ENCODE measurements around the gene LRRC14B. TPM values are rescaled to one million over a fixed set of nuclear protein-coding genes. Genes with fewer than 3 reads are reported as not detected.
"Not testable (repeated sequence)": the region's sequence is repeated elsewhere in the genome, so short reads cannot be mapped to it uniquely, and the experiment has no call there.

LRRC14B gene
- total RNA-seq, 1 donor from 2014 or later = not detected

DNA sequence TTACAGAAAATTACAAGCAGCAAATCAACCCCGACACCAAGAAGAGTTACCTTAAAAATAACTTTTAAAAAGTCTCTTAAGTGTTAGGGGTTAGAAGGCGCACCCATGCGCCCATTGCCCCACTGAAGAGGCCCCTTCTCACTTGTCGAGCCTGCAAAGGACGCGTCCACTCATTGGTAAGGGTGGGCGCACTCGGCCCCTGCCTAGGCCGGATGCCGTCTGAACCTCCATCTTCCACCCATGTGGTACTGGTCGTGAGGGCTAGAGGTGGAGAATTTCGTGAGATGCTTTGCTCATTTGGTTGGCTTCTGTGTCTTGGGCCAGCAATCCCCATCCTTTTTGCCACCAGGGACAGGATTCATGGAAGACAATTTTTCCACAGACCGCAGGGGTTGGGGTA lies 27.5 kb upstream of the LRRC14B start:
- Histone ChIP-seq H3K27ac (no peak overlapping the region), H3K27me3 (no peaks in the 10 kb centered on the region), H3K4me1 (no peaks in the 10 kb centered on the region), H3K9me3 (no peaks in the 10 kb centered on the region), H3K4me3 (no peak overlapping the region), H3K36me3 (no peaks in the 10 kb centered on the region)
- intact Hi-C loops (cut with DNase I) = no loop called here
- no peak for DNase-seq (ENCODE audit: extremely low spot score in 2 of 2)
- TF ChIP-seq POLR2A (IDR thresholded peaks at IDR 0.05) (no peak), POLR2AphosphoS5 (IDR thresholded peaks at IDR 0.05; ENCODE audit: insufficient read depth in 1 of 2, low read depth in 1 of 2) (no peak)
- TF ChIP-seq, protein P1, sequence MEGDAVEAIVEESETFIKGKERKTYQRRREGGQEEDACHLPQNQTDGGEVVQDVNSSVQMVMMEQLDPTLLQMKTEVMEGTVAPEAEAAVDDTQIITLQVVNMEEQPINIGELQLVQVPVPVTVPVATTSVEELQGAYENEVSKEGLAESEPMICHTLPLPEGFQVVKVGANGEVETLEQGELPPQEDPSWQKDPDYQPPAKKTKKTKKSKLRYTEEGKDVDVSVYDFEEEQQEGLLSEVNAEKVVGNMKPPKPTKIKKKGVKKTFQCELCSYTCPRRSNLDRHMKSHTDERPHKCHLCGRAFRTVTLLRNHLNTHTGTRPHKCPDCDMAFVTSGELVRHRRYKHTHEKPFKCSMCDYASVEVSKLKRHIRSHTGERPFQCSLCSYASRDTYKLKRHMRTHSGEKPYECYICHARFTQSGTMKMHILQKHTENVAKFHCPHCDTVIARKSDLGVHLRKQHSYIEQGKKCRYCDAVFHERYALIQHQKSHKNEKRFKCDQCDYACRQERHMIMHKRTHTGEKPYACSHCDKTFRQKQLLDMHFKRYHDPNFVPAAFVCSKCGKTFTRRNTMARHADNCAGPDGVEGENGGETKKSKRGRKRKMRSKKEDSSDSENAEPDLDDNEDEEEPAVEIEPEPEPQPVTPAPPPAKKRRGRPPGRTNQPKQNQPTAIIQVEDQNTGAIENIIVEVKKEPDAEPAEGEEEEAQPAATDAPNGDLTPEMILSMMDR (IDR thresholded peaks at IDR 0.05) = no peak

DNA sequence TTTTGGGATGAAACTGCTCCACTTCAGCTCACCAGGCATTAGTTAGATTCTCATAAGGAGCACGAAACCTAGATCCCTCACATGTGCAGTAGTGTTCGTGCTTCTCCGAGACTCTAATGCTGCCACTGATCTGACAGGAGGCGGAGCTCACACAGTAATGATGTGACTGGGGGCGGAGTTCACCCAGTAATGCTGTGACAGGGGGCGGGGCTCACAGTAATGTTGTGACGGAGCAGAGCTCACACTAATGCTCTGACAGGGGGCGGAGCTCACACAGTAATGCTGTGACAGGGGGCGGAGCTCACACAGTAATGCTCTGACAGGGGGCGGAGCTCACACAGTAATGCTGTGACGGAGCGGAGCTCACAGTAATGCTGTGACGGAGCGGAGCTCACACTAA lies 27.1 kb upstream of the LRRC14B start:
- no peaks in the 10 kb centered on the region for H3K4me1 ChIP-seq
- no peak overlapping the region for H3K4me3 ChIP-seq
- H3K36me3 ChIP-seq = no peaks in the 10 kb centered on the region
- no peaks in the 10 kb centered on the region for H3K9me3 ChIP-seq
- DNase-seq (ENCODE audit: extremely low spot score in 2 of 2) = no peak
- no peaks in the 10 kb centered on the region for H3K27me3 ChIP-seq
- no peak overlapping the region for H3K27ac ChIP-seq
- TF ChIP-seq POLR2AphosphoS5 (IDR thresholded peaks at IDR 0.05; ENCODE audit: insufficient read depth in 1 of 2, low read depth in 1 of 2) (no peak), POLR2A (IDR thresholded peaks at IDR 0.05) (no peak)
- TF ChIP-seq, protein P1 (IDR thresholded peaks at IDR 0.05) = no peak
- intact Hi-C loops (cut with DNase I) = no loop called here

DNA sequence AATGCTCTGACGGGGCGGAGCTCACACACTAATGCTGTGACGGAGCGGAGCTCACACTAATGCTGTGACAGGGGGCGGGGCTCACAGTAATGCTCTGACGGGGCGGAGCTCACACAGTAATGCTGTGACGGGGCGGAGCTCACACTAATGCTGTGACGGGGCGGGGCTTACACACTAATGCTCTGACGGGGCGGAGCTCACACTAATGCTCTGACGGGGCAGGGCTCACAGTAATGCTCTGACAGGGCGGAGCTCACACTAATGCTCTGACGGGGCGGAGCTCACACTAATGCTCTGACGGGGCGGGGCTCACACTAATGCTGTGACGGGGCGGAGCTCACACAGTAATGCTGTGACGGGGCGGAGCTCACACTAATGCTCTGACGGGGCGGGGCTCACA lies 26.5 kb upstream of the LRRC14B start:
- H3K27ac ChIP-seq; H3K4me3 ChIP-seq; DNase-seq (ENCODE audit: extremely low spot score in 2 of 2); intact Hi-C loops (cut with DNase I); H3K9me3 ChIP-seq; H3K27me3 ChIP-seq; H3K36me3 ChIP-seq; H3K4me1 ChIP-seq: not testable (repeated sequence)

DNA sequence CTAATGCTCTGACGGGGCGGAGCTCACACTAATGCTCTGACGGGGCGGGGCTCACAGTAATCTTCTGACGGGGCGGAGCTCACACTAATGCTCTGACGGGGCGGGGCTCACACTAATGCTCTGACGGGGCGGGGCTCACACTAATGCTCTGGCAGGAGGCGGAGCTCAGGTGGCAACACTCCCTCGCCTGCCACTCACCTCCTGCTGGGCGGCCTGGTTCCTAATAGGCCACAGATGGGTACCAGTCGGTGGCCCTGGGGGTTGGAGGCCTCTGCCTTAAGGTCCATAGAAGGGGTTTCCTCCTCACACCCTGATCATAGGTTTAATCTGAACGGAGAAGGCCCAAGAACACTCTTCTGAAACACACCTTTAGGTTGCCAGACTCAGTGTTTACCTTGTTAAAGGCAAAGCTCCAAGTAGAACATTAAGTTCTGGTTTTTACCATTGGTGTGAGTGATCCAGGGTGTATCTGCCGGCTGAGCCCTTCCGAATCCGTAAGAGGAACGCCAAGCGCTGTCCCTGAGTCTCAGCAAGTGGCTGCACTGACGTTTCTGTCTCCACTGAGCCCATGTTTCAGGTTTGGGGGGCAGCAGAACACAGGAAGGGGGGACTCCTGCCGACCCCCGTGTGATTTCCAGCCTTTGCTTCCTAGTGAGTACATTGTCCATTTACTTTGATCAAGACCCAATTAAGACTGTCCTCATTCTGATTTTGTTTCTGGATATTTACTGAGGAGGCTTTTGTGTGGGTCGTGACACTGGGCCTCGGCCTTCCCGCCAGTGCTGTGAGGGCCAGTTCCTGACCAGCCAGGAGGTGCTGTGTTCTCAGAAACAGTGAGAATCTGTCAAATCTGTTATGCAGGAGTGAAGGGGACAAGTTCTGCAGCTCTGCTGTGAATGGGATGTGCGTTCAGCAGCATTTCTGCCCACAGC lies 24.6 kb upstream of the LRRC14B start:
- TF ChIP-seq POLR2A (IDR thresholded peaks at IDR 0.05) (no peak), POLR2AphosphoS5 (IDR thresholded peaks at IDR 0.05; ENCODE audit: insufficient read depth in 1 of 2, low read depth in 1 of 2) (no peak)
- TF ChIP-seq, protein P1 (IDR thresholded peaks at IDR 0.05) = no peak
- no peak overlapping the region for H3K27ac ChIP-seq
- H3K36me3 ChIP-seq = no peaks in the 10 kb centered on the region
- intact Hi-C loops (cut with DNase I) = no loop called here
- H3K9me3 ChIP-seq = no peaks in the 10 kb centered on the region
- H3K4me3 ChIP-seq = no peak overlapping the region
- no peak for DNase-seq (ENCODE audit: extremely low spot score in 2 of 2)
- no peaks in the 10 kb centered on the region for H3K4me1 ChIP-seq
- no peaks in the 10 kb centered on the region for H3K27me3 ChIP-seq

DNA sequence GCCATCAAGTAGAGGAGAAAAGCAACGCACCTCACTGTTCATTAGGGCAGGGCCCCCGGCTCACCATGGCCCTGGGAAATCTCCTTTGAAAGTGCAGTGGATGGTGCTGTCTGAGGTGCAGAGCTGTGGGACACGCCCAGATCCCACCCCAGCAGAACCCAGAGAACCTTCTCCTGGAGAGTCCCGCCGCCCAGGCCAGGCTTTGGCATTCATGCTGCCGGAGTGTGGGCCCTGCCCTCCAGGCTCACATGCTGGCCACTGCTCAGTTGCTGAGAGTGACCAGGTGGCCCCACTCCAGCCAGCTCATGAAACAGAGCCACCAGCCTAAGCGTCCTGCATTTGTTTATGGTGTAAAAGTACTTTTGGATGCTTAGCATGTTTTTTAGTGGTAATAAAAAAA lies 23.8 kb upstream of the LRRC14B start:
- TF ChIP-seq POLR2AphosphoS5 (IDR thresholded peaks at IDR 0.05; ENCODE audit: insufficient read depth in 1 of 2, low read depth in 1 of 2) (no peak), POLR2A (IDR thresholded peaks at IDR 0.05) (no peak)
- TF ChIP-seq, protein P1 (IDR thresholded peaks at IDR 0.05) = no peak
- no peaks in the 10 kb centered on the region for H3K4me1 ChIP-seq
- no peak overlapping the region for H3K27ac ChIP-seq
- H3K9me3 ChIP-seq = no peaks in the 10 kb centered on the region
- H3K4me3 ChIP-seq = no peak overlapping the region
- H3K27me3 ChIP-seq = no peaks in the 10 kb centered on the region
- DNase-seq (ENCODE audit: extremely low spot score in 2 of 2) = no peak
- no peaks in the 10 kb centered on the region for H3K36me3 ChIP-seq
- intact Hi-C loops (cut with DNase I) = no loop called here

Data from vagina (tissue), 2 donors.